Ovary (tissue), 9 donors: Measurements from ENCODE around the gene BCO1. TPM values are rescaled to one million over a fixed set of nuclear protein-coding genes. Genes with fewer than 3 reads are reported as not detected.

ENCODE experiments used
- DNase-seq, 5 donors: peaks; one replicate each; pipeline ENCODE4 v3.0.0-alpha.2; 2019 to 2020
- H3K27ac ChIP-seq, 2 donors: fragments of 200-600 bp; one replicate each; pipeline versions ENCODE4 v1.5.1 to v1.8.0; 2019 to 2022
- H3K27me3 ChIP-seq: fragments of 200-600 bp; one replicate; pipeline ENCODE4 v1.8.0; 2022
- H3K36me3 ChIP-seq: fragments of 200-600 bp; sonication (generic); one replicate; pipeline ENCODE4 v1.5.1; 2019
- H3K4me1 ChIP-seq: one replicate; pipeline ENCODE4 v1.8.1; 2013; ENCODE audit warnings: mild to moderate bottlenecking, moderate library complexity; ENCODE audit not compliant: insufficient read depth
- H3K4me3 ChIP-seq: fragments of 200-600 bp; sonication (generic); one replicate; pipeline ENCODE4 v1.5.1; 2017
- H3K9me3 ChIP-seq, 2 donors: fragments of 200-600 bp in 1 of 2; sonication (generic) in 1 of 2; one replicate each; pipeline versions ENCODE4 v1.5.1 to v1.8.1; 2013 to 2019; ENCODE audit warnings: mild to moderate bottlenecking in 1 of 2, moderate library complexity in 1 of 2
- CTCF ChIP-seq, 3 donors: fragments of 450-650 bp in 2 of 3; fragments of 200-600 bp in 1 of 3; IDR thresholded peaks; one replicate each; pipeline versions ENCODE4 v1.5.1 to v1.8.0; 2016 to 2022; ENCODE audit warnings: antibody characterized with exemption in 3 of 3, mild to moderate bottlenecking in 1 of 3
- EP300 ChIP-seq: sonication (generic); formaldehyde crosslinking; IDR thresholded peaks from one replicate; pipeline ENCODE4 v1.6.1; 2017; ENCODE audit warnings: antibody characterized with exemption
- POLR2A ChIP-seq: fragments of 450-650 bp; IDR thresholded peaks from one replicate; pipeline ENCODE4 v1.6.1; 2017; ENCODE audit warnings: antibody characterized with exemption, mild to moderate bottlenecking, moderate library complexity
- WGBS, 3 donors: extraction: QIAGEN DNeasy Blood & Tissue Kit in 1 of 3; methylation state at CpG; one replicate each; pipeline versions ENCODE4 v1.1.5 to v1.1.7; 2013 to 2017; 5-methylcytosine and 5-hydroxymethylcytosine counted together
- intact Hi-C, 4 donors: fragments of 100-400 bp; cut with DNase I; formaldehyde crosslinking; loops; one replicate each; pipeline versions ENCODE4 v1.11.0 to v1.15.1; 2022 to 2023
- polyA plus RNA-seq, 2 donors: library from polyadenylated mRNA; stranded (reverse); fragments of 200-250 nt in 1 of 2; fragments of 350-450 nt in 1 of 2; fragmentation: Illumina TruSeq in 1 of 2; extraction: RNeasy Lipid Tissue Mini Kit (QIAGEN cat#74804) in 1 of 2; gene quantifications; one replicate each; pipeline ENCODE4 v1.2.3, GENCODE V29; 2013 to 2014
- total RNA-seq, 7 donors: library from RNA; depleted of rRNA in 2 of 7; stranded (reverse); fragments of >200 nt in 2 of 7; fragmentation: NEBNext Ultra II Directional in 3 of 7; extraction: Animal tissue kit (Norgen Biotek cat#: 25700) in 3 of 7; gene quantifications; one replicate each; pipeline versions ENCODE4 v1.1.0 to v1.2.4, GENCODE V29; 2016 to 2023
- donor health status: DM: no; HTN: no; CAD: no; lungs with moderate emphysema.
- donor health status: DM: no; HTN: no; CAD: no.
- donor health status: Bipolar disorder and iron deficiency.
- donor health status: DM: yes; HTN: yes; CAD: no.
- donor health status: DM: no; HTN: no; CAD: no.
- donor health status: DM: yes; HTN: yes; CAD: no.

The BCO1 gene
- total and polyA plus RNA-seq, 9 donors: 0.45 to 2.5 (median 0.87) TPM

- H3K4me1 ChIP-seq: peaks cover 7% of the 10 kb centered on the region
- TF ChIP-seq EP300 (peak; percentile 6), POLR2A (peak; percentile 87), CTCF (IDR thresholded peaks at IDR 0.05) (peak in 1 of 3 donors; percentile 19)
- intact Hi-C loops: loop anchor here in 1 of 4 donors (10.0 kb wide), 1 partner anchor 110 kb away; no protein-coding TSS in a partner anchor
- no peaks in the 10 kb centered on the region for H3K36me3 ChIP-seq
- DNase-seq: peak; percentile 93 to 96 (median 94)
- H3K27me3 ChIP-seq: no peaks in the 10 kb centered on the region
- 0 to 1% (median 1%) methylated on average over 56 to 75 of the region's 75 CpGs for WGBS, 3 donors
- peak within 1 kb of the TSS; percentile 80 for H3K4me3 ChIP-seq
- no peaks in the 10 kb centered on the region for H3K9me3 ChIP-seq
- peak within 1 kb of the TSS; percentile 82 to 86 for H3K27ac ChIP-seq
Measured at GRCh38 chr16:81314603-81315270, 76.2 kb downstream of the BCO1 start, which contains the start of gene GAN. Gene GAN, plus strand, starts transcription at chr16:81314962. Its CDS starts 152 bp downstream, at chr16:81315114.

- TF ChIP-seq EP300 (no peak), POLR2A (no peak), CTCF (IDR thresholded peaks at IDR 0.05) (no peak)
- Histone ChIP-seq H3K4me3 (peak overlapping the region; percentile 80), H3K27ac (peak overlapping the region; percentile 82 to 86), H3K4me1 (peaks cover 7% of the 10 kb centered on the region), H3K9me3 (no peaks in the 10 kb centered on the region), H3K36me3 (no peaks in the 10 kb centered on the region), H3K27me3 (no peaks in the 10 kb centered on the region)
- 1% methylated on average over 63 to 88 of the region's 88 CpGs for WGBS, 3 donors
- peak; percentile 43 to 73 (median 54) for DNase-seq
- intact Hi-C loops: loop anchor here in 1 of 4 donors (10.0 kb wide), 1 partner anchor 111 kb away; no protein-coding TSS in a partner anchor
Measured at GRCh38 chr16:81315271-81316175, 77.0 kb downstream of the BCO1 start.

GRCh38 chr16:81316176-81316496 is 77.6 kb downstream of the BCO1 start:
- H3K36me3 ChIP-seq: no peaks in the 10 kb centered on the region
- intact Hi-C loops: loop anchor here in 1 of 4 donors (10.0 kb wide), 1 partner anchor 111 kb away; no protein-coding TSS in a partner anchor
- peaks cover 7% of the 10 kb centered on the region for H3K4me1 ChIP-seq
- H3K27ac ChIP-seq: no peak overlapping the region
- H3K4me3 ChIP-seq: peak overlapping the region; percentile 80
- no peak for DNase-seq
- H3K27me3 ChIP-seq: no peaks in the 10 kb centered on the region
- 82 to 88% (median 87%) methylated on average over 5 of the region's 5 CpGs for WGBS, 3 donors
- H3K9me3 ChIP-seq: no peaks in the 10 kb centered on the region
- TF ChIP-seq CTCF (IDR thresholded peaks at IDR 0.05) (no peak), POLR2A (no peak), EP300 (no peak)

GRCh38 chr16:81318711-81319110 is 80.2 kb downstream of the BCO1 start:
- TF ChIP-seq POLR2A (no peak), CTCF (IDR thresholded peaks at IDR 0.05) (no peak), EP300 (no peak)
- 76 to 83% (median 79%) methylated on average over 7 of the region's 7 CpGs for WGBS, 3 donors
- no peak for DNase-seq
- intact Hi-C loops: loop anchor here in 1 of 4 donors (10.0 kb wide), 1 partner anchor 114 kb away; no protein-coding TSS in a partner anchor
- Histone ChIP-seq H3K4me1 (peaks cover 2% of the 10 kb centered on the region), H3K27me3 (no peaks in the 10 kb centered on the region), H3K27ac (no peak overlapping the region), H3K4me3 (no peak overlapping the region), H3K36me3 (no peaks in the 10 kb centered on the region), H3K9me3 (no peaks in the 10 kb centered on the region)
